HAP-1 (cell line): ENCODE data around the gene CXorf58.
"Not testable (repeated sequence)": the region's sequence is repeated elsewhere in the genome, so short reads cannot be mapped to it uniquely, and the experiment has no call there.

ENCODE experiments used
- DNase-seq, 2 experiments: peaks; one replicate each; pipeline ENCODE4 v3.0.0-alpha.2; 2016 to 2020; ENCODE audit warnings: low spot score in 2 of 2
- H3K27me3 ChIP-seq: fragments of 250-450 bp; sonication (Bioruptor Pico); 2 replicates; pipeline ENCODE4 v1.5.1; 2020; ENCODE audit warnings: low read depth, mild to moderate bottlenecking, moderate library complexity
- H3K36me3 ChIP-seq: fragments of 250-450 bp; sonication (Bioruptor Pico); replicated peaks from 2 replicates; pipeline ENCODE4 v1.5.1; 2020; ENCODE audit warnings: mild to moderate bottlenecking
- H3K4me1 ChIP-seq: fragments of 250-450 bp; sonication (Bioruptor Pico); 2 replicates; pipeline ENCODE4 v1.5.1; 2020; ENCODE audit warnings: mild to moderate bottlenecking
- H3K4me3 ChIP-seq: fragments of 250-450 bp; sonication (Bioruptor Pico); 2 replicates; pipeline ENCODE4 v1.5.1; 2020; ENCODE audit warnings: mild to moderate bottlenecking, moderate library complexity
- H3K9me3 ChIP-seq: fragments of 250-450 bp; sonication (Bioruptor Pico); 2 replicates; pipeline ENCODE4 v1.5.1; 2020; ENCODE audit warnings: mild to moderate bottlenecking, moderate library complexity
- in situ Hi-C: fragments of 300-500 bp; cut with MboI; formaldehyde crosslinking; loops from 3 replicates; pipeline ENCODE4 v1.14.3; 2020; ENCODE audit warnings: low sequenced_read_pairs, inconsistent platforms, mixed read lengths

CXorf58 gene

GRCh38 chrX:23887918-23888317 is 19.9 kb upstream of the CXorf58 start:
- Histone ChIP-seq H3K4me3 (no peak overlapping the region), H3K36me3 (no peaks in the 10 kb centered on the region), H3K4me1 (peaks cover 4% of the 10 kb centered on the region), H3K27me3 (no peaks in the 10 kb centered on the region), H3K9me3 (no peaks in the 10 kb centered on the region)
- in situ Hi-C loops = no loop called here
- no peak for DNase-seq

DNA sequence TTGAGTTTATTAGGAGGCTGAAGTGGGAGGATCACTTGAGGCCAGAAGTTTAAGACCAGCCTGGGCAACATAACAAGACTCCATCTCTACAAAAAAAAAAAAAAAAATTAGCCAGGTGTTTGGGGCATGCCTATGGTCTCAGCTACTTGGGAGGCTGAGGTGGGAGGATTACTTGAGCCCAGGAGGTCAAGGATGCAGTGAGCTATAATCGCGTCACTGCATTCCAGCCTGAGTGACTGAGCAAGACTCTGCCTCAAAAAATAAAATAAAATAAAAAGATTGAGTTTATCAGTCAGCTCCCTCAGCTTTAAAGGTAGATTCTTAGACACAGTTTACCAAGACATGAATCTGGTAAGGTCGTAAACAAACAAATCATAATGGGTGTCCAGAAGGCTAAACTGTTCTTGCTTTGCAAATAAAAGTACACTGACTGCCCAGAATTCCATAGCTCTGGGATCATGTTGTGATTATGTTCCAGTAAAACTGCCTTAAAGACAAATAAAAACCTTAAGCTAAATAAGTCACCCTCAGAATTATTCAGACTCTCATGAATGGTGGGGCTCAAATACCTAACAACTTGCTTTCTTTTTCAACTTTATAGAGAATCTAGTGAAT is 18.8 kb upstream of the CXorf58 start:
- Histone ChIP-seq H3K4me3 (no peak overlapping the region), H3K36me3 (no peaks in the 10 kb centered on the region), H3K27me3 (no peaks in the 10 kb centered on the region), H3K4me1 (peaks cover 4% of the 10 kb centered on the region), H3K9me3 (no peaks in the 10 kb centered on the region)
- no peak for DNase-seq
- in situ Hi-C loops = no loop called here

GRCh38 chrX:23890933-23891332 is 16.9 kb upstream of the CXorf58 start:
- H3K4me3 ChIP-seq = no peak overlapping the region
- no peaks in the 10 kb centered on the region for H3K9me3 ChIP-seq
- DNase-seq = no peak
- H3K27me3 ChIP-seq = no peaks in the 10 kb centered on the region
- H3K4me1 ChIP-seq = peaks cover 4% of the 10 kb centered on the region
- no peaks in the 10 kb centered on the region for H3K36me3 ChIP-seq
- in situ Hi-C loops = no loop called here

DNA sequence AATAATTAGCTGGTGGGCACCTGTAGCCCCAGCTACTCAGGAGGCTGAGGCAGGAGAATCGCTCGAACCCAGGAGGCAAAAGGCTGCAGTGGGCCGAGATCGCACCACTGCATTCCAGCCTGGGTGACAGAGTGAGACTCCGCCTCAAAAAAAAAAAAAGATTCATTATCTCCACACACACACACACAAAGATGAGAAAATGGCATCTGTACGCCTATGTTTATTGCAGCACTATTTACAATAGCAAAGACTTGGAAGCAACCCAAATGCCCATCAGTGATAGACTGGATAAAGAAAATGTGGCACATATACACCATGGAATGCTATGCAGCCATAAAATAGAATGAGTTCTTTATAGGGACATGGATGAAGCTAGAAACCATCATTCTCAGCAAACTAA is 12.8 kb upstream of the CXorf58 start:
- H3K27me3 ChIP-seq, H3K4me3 ChIP-seq, DNase-seq, H3K36me3 ChIP-seq, H3K4me1 ChIP-seq, H3K9me3 ChIP-seq, in situ Hi-C loops: not testable (repeated sequence)

DNA sequence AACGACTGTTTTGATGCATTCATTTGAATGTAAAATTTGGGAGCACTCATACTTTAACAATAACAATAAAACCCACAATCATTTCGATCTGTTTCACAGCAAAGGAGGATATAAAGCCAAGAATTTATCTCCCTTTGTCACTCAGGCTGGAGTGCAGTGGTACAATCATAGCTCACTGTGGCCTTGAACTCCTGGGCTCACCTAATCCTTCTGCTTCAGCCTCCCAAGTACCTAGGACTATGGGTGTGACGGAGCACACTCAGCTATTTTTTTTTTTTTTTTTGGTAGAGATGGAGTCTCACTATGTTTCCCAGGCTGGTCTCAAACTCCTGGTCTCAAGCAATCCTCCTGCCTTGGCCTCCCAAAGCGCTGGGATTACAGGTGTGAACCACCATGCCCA is 11.3 kb upstream of the CXorf58 start:
- H3K4me1 ChIP-seq, DNase-seq, H3K36me3 ChIP-seq, H3K9me3 ChIP-seq, H3K4me3 ChIP-seq, in situ Hi-C loops, H3K27me3 ChIP-seq: not testable (repeated sequence)

DNA sequence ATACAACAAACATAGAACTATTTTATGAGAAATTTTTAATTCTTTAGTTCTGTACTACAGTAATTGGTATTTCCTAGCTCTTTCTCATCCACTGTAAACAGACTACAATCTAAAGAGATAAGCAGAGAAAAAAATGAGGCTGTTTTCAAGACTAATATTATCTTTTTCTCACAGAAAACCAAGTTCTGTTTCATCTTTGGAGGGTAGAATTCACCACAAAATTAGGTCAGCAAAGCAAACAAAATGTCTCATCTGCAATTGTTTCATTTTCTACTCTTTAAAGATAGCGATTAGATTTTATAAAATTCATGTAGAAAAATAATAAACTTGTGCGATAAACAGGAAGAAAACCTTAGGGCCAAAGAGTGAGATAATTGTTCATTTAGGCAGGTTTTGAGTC is 10.8 kb upstream of the CXorf58 start:
- H3K27me3 ChIP-seq = no peaks in the 10 kb centered on the region
- in situ Hi-C loops = no loop called here
- no peaks in the 10 kb centered on the region for H3K9me3 ChIP-seq
- no peaks in the 10 kb centered on the region; the same call in 1 of the 2 replicates for H3K36me3 ChIP-seq
- H3K4me3 ChIP-seq = no peak overlapping the region
- DNase-seq = no peak
- peaks cover under 1% of the 10 kb centered on the region for H3K4me1 ChIP-seq

DNA sequence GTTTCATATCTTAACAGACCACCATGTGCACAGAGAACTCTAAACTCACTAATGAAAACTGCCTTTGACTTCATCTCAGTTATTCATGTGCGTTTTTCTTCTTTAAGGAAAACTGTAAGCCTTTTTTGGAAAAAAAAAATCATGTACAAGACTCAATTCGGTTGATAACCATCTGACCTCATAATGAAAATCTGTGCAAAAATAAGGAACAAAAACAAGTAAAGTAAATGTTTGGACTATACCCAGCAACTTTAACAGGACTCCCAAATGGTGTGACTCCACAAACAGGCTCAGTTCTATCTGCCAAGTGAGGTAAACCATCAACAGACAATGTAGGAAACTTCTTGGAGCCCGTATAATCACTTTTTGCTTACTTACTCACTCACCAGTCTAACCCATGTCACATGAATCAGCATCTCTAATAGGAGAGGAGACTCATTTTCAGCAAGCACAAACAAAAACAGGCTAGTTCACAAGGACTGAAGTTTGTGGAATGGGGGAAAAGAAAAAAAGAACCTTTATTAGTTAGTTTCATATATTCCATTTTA is 9.3 kb upstream of the CXorf58 start:
- in situ Hi-C loops = no loop called here
- no peaks in the 10 kb centered on the region for H3K27me3 ChIP-seq
- H3K4me1 ChIP-seq = peaks cover 5% of the 10 kb centered on the region
- H3K4me3 ChIP-seq = no peak overlapping the region
- H3K36me3 ChIP-seq = no peaks in the 10 kb centered on the region; the same call in 1 of the 2 replicates
- no peak for DNase-seq
- no peaks in the 10 kb centered on the region for H3K9me3 ChIP-seq

DNA sequence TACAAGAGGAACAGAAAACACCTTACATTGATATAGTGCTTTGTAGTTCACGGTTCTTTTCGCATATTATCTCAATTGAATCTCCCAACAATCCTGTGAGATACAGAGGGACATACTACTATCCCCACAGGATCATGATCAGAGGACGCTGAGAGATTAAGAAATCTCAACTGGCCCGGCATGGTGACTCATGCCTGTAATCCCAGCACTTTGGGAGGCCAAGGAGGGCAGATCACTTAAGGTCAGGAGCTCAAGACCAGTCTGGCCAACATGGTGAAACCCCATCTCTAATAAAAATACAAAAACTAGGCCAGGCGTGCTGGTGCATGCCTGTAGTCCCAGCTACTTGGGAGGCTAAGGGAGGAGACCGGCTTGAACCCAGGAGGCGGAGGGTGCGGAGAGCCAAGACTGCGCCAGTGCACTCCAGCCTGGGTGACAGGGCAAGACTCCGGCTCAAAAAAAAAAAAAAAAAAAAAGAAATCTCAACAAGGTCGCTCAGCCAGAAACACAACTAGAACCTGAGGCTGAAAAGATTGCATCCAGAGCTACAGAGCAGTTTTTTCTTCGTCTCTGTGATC is 7.5 kb upstream of the CXorf58 start:
- peaks cover 7% of the 10 kb centered on the region for H3K4me1 ChIP-seq
- no peaks in the 10 kb centered on the region for H3K9me3 ChIP-seq
- in situ Hi-C loops = loop anchor here (5.0 to 25.0 kb wide), 4 partner anchors 116 to 337 kb away; partner anchors contain the start of gene SAT1
- H3K36me3 ChIP-seq = no peaks in the 10 kb centered on the region; the same call in 1 of the 2 replicates
- no peaks in the 10 kb centered on the region for H3K27me3 ChIP-seq
- H3K4me3 ChIP-seq = no peak overlapping the region
- DNase-seq = no peak

DNA sequence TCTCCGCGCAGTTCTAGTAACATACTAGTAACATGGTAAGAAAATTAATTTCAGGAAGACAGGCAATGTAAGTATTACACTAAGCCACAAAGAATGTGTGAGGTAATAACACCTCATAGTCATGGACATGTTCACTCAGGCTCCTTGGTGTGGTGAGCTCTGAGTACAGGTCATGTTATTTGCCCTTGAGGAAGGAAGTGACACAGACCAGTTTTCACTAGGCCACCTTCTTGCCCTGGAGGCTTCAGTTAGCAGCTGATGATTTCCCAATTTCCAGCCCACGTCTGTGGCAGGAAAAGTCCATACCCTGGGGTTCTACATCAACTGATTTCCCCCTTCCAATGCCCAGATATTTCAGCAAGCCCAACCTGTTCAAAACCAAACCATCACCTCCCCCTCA is 6.7 kb upstream of the CXorf58 start:
- Histone ChIP-seq H3K9me3 (no peaks in the 10 kb centered on the region), H3K36me3 (no peaks in the 10 kb centered on the region; the same call in 1 of the 2 replicates), H3K4me1 (peaks cover 7% of the 10 kb centered on the region), H3K4me3 (no peak overlapping the region), H3K27me3 (no peaks in the 10 kb centered on the region)
- in situ Hi-C loops = loop anchor here (5.0 to 25.0 kb wide), 4 partner anchors 116 to 336 kb away; partner anchors contain the start of gene SAT1
- DNase-seq = no peak

DNA sequence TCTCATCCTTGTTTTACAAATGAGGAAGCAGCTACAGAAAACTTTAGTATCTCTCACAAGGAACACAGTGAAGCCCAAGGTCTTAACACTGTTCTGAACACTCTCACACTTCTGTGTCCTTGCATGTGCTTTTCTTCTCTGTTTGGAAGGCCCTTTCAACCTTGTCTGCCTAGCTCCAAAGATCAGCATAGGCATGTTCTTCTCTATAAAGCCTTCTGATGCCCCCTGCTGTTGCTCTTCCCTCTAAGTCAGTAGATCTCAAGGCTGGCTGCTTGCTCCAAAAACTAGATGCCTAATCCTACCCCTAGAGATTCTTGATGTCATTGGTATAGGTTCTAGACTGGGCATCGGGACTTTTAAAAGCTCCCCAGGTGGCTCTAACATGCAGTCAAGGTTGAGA is 6.0 kb upstream of the CXorf58 start:
- H3K9me3 ChIP-seq = no peaks in the 10 kb centered on the region
- no peaks in the 10 kb centered on the region for H3K27me3 ChIP-seq
- peak; percentile 63 to 67 for DNase-seq
- no peaks in the 10 kb centered on the region; the same call in 1 of the 2 replicates for H3K36me3 ChIP-seq
- in situ Hi-C loops = loop anchor here (5.0 to 25.0 kb wide), 4 partner anchors 117 to 335 kb away; partner anchors contain the start of gene SAT1
- H3K4me3 ChIP-seq = no peak overlapping the region
- peaks cover 12% of the 10 kb centered on the region for H3K4me1 ChIP-seq

- peaks cover 12% of the 10 kb centered on the region for H3K4me1 ChIP-seq
Observed at GRCh38 chrX:23902419-23902818, 5.4 kb upstream of the CXorf58 start.

GRCh38 chrX:23904096-23904495 is 3.7 kb upstream of the CXorf58 start:
- DNase-seq = peak; percentile 23 to 46
- in situ Hi-C loops = loop anchor here (5.0 to 25.0 kb wide), 4 partner anchors 119 to 333 kb away; partner anchors contain the start of gene SAT1
- no peak overlapping the region for H3K4me3 ChIP-seq
- no peaks in the 10 kb centered on the region for H3K9me3 ChIP-seq
- H3K27me3 ChIP-seq = no peaks in the 10 kb centered on the region
- H3K36me3 ChIP-seq = no peaks in the 10 kb centered on the region
- H3K4me1 ChIP-seq = peaks cover 17% of the 10 kb centered on the region

More at GRCh38 chrX:23902419-23902818, 5.4 kb upstream of the CXorf58 start:
- Histone ChIP-seq H3K36me3 (no peaks in the 10 kb centered on the region; the same call in 1 of the 2 replicates), H3K9me3 (no peaks in the 10 kb centered on the region), H3K27me3 (no peaks in the 10 kb centered on the region), H3K4me3 (no peak overlapping the region)
- in situ Hi-C loops = loop anchor here (5.0 to 25.0 kb wide), 4 partner anchors 118 to 335 kb away; partner anchors contain the start of gene SAT1
- DNase-seq = peak; percentile 26 to 75

- H3K27me3 ChIP-seq = no peaks in the 10 kb centered on the region
- in situ Hi-C loops = loop anchor here (10.0 to 25.0 kb wide), 3 partner anchors 122 to 330 kb away; partner anchors contain the start of gene SAT1
Observed at GRCh38 chrX:23907111-23907497, 702 bp upstream of the CXorf58 start.

More at GRCh38 chrX:23907111-23907497, 702 bp upstream of the CXorf58 start:
- H3K4me3 ChIP-seq = peak overlapping the region; percentile 77
- H3K4me1 ChIP-seq = peaks cover 15% of the 10 kb centered on the region
- peak in 1 of 2 experiments; percentile 57 for DNase-seq
- H3K9me3 ChIP-seq = no peaks in the 10 kb centered on the region
- H3K36me3 ChIP-seq = no peaks in the 10 kb centered on the region
